MM.1S (cell line): Measurements from ENCODE around the gene PGPEP1.

Experiments
- DNase-seq: peaks from one replicate; pipeline ENCODE4 v3.0.0-alpha.2; 2015
- H2AFZ ChIP-seq: fragments of 300-600 bp; sonication (generic); 2 replicates; pipeline ENCODE4 v1.6.0; 2016; ENCODE audit warnings: antibody characterized with exemption, low read length
- H3F3A ChIP-seq: fragments of 300-600 bp; sonication (generic); 2 replicates; pipeline ENCODE4 v1.6.1; 2016; ENCODE audit warnings: mild to moderate bottlenecking, antibody characterized with exemption, low read length, moderate library complexity, mixed read lengths; ENCODE audit not compliant: insufficient read depth
- H3K27ac ChIP-seq: fragments of 300-600 bp; sonication (generic); 2 replicates; pipeline ENCODE4 v1.5.1; 2016; ENCODE audit warnings: mild to moderate bottlenecking, low read length
- H3K27me3 ChIP-seq: fragments of 300-600 bp; sonication (generic); replicated peaks from 2 replicates; pipeline ENCODE4 v1.6.0; 2016; ENCODE audit warnings: low read length; ENCODE audit not compliant: insufficient read depth
- H3K36me3 ChIP-seq: fragments of 300-600 bp; sonication (generic); replicated peaks from 2 replicates; pipeline ENCODE4 v1.6.1; 2016; ENCODE audit warnings: mild to moderate bottlenecking, low read length, mixed read lengths; ENCODE audit not compliant: insufficient read depth
- H3K4me1 ChIP-seq: fragments of 300-600 bp; sonication (generic); 2 replicates; pipeline ENCODE4 v1.6.1; 2016; ENCODE audit warnings: low read length, mixed read lengths
- H3K4me2 ChIP-seq: fragments of 300-600 bp; sonication (generic); 2 replicates; pipeline ENCODE4 v1.6.0; 2016; ENCODE audit warnings: low read depth, low read length
- H3K4me3 ChIP-seq: fragments of 300-600 bp; sonication (generic); 2 replicates; pipeline ENCODE4 v1.5.1; 2016; ENCODE audit warnings: low read length, mixed read lengths
- H3K79me2 ChIP-seq: fragments of 300-600 bp; sonication (generic); 2 replicates; pipeline ENCODE4 v1.6.1; 2016; ENCODE audit warnings: mixed run types, low read length, mixed read lengths
- H3K9ac ChIP-seq: fragments of 300-600 bp; sonication (generic); 2 replicates; pipeline ENCODE4 v1.6.1; 2016; ENCODE audit warnings: low read length, mixed read lengths
- H3K9me2 ChIP-seq: fragments of 300-600 bp; sonication (generic); replicated peaks from 2 replicates; pipeline ENCODE4 v1.6.1; 2016; ENCODE audit warnings: mild to moderate bottlenecking, low read length, mixed read lengths; ENCODE audit not compliant: insufficient read depth
- H3K9me3 ChIP-seq: fragments of 300-600 bp; sonication (generic); replicated peaks from 2 replicates; pipeline ENCODE4 v1.6.1; 2016; ENCODE audit warnings: mild to moderate bottlenecking, low read length, mixed read lengths; ENCODE audit not compliant: insufficient read depth
- H4K20me1 ChIP-seq: fragments of 300-600 bp; sonication (generic); 2 replicates; pipeline ENCODE4 v1.6.1; 2016; ENCODE audit warnings: mild to moderate bottlenecking, low read length, moderate library complexity, mixed read lengths; ENCODE audit not compliant: insufficient read depth
- EZH2 ChIP-seq: fragments of 300-600 bp; sonication (generic); optimal IDR thresholded peaks from 2 replicates; pipeline ENCODE3; 2017; ENCODE audit warnings: low read depth, mild to moderate bottlenecking, antibody characterized with exemption, low read length, mixed read lengths
- EZH2phosphoT487 ChIP-seq: fragments of 300-600 bp; sonication (generic); IDR thresholded peaks from 2 replicates; pipeline ENCODE4 v1.6.1; 2018; ENCODE audit warnings: antibody characterized with exemption, low read length
- TF ChIP-seq, protein P1 (sequence below): fragments of 300-600 bp; sonication (generic); IDR thresholded peaks from 2 replicates; pipeline ENCODE4 v1.5.1; 2016; ENCODE audit warnings: antibody characterized with exemption, low read length, mixed read lengths

The PGPEP1 gene

DNA sequence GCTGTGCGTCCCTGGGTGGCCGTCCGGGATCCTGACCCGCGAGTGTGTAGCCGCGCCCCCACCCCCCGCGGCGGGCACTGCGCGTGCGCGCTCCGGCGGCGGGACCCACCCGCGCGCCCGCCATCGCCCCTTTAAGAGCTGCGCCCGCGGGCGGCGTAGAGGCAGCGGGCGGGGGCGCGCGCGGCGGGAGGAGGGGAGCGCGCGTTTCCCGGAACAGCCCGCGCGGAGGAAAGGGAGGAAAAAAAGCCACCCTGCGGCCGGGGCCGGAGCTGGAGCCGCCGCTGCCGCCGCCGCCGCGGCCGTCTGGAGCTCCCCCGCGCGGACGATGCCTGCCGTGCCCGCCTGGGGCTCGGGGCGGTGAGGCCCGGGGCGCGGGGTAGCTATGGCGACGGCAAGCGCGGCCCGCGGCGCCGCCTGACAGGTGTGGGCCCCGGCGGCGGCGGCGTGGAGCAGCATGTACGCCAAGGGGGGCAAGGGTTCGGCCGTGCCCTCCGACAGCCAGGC lies 78.8 kb downstream of the PGPEP1 start, which contains the start of gene SSBP4:
Gene SSBP4 (plus strand): TSS at position 204 of the 504 bp plus-strand sequence. CDS start 251 bp downstream, at position 455.
- peak; percentile 69 for DNase-seq
- Histone ChIP-seq H3K4me1 (peaks cover 6% of the 10 kb centered on the region), H3K79me2 (no peaks in the 10 kb centered on the region), H3K36me3 (no peaks in the 10 kb centered on the region), H3K27me3 (peaks cover 47% of the 10 kb centered on the region), H3K27ac (no peak within 1 kb of the TSS), H3K4me3 (peak within 1 kb of the TSS; percentile 54), H2AFZ (0 out of 2 replicates have a peak within 1 kb of the TSS, but pooled peaks have one; percentile 7), H4K20me1 (no peaks in the 10 kb centered on the region), H3K4me2 (peak within 1 kb of the TSS; percentile 95), H3K9ac (no peak within 1 kb of the TSS), H3K9me2 (no peaks in the 10 kb centered on the region), H3F3A (peaks cover 10% of the 10 kb centered on the region), H3K9me3 (no peaks in the 10 kb centered on the region)
- TF ChIP-seq EZH2 (no peak), EZH2phosphoT487 (no peak)
- TF ChIP-seq, protein P1, sequence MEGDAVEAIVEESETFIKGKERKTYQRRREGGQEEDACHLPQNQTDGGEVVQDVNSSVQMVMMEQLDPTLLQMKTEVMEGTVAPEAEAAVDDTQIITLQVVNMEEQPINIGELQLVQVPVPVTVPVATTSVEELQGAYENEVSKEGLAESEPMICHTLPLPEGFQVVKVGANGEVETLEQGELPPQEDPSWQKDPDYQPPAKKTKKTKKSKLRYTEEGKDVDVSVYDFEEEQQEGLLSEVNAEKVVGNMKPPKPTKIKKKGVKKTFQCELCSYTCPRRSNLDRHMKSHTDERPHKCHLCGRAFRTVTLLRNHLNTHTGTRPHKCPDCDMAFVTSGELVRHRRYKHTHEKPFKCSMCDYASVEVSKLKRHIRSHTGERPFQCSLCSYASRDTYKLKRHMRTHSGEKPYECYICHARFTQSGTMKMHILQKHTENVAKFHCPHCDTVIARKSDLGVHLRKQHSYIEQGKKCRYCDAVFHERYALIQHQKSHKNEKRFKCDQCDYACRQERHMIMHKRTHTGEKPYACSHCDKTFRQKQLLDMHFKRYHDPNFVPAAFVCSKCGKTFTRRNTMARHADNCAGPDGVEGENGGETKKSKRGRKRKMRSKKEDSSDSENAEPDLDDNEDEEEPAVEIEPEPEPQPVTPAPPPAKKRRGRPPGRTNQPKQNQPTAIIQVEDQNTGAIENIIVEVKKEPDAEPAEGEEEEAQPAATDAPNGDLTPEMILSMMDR, result 0 out of 2 replicates have a peak, but pooled peaks have one; percentile 3
